K562 (cell line): ENCODE measurements around the gene BOD1L1. TPM values are rescaled to one million over a fixed set of nuclear protein-coding genes. Genes with fewer than 3 reads are reported as not detected.
A peak's percentile ranks its signal among the peaks of the same experiment; 100 is the strongest.

Experiments used
- CHAMP1 ChIP-seq: fragments of 450-650 bp; IDR thresholded peaks from 2 replicates; pipeline ENCODE4 v1.6.1; 2016; ENCODE audit warnings: mild to moderate bottlenecking
- USF1 ChIP-seq: sonication (generic); formaldehyde crosslinking; IDR thresholded peaks from 2 replicates; pipeline ENCODE4 v1.9.0; 2022; ENCODE audit warnings: mild to moderate bottlenecking, missing genetic modification reagents
- microRNA-seq: library from miRNA; unstranded; fragments of <30 nt; microRNA quantifications from one replicate; pipeline ENCODE4, GENCODE V29; 2018; ENCODE audit warnings: borderline microRNAs expressed
- polyA plus RNA-seq, 8 experiments: library from polyadenylated mRNA; depleted of rRNA in 4 of 8; stranded (reverse) in 5 of 8; unstranded in 3 of 8; fragments of >200 nt; fragmentation: Nextera tagmentation in 2 of 8; fragmentation: Illumina TruSeq in 1 of 8; extraction: Ambion mirVana in 2 of 8; extraction: Trizol in 1 of 8; gene quantifications; 2 replicates each; pipeline versions ENCODE4 v1.2.1 to v1.2.3, GENCODE V29; 2011 to 2014; ENCODE audit warnings: inconsistent platforms in 1 of 8, missing spikeins in 1 of 8
- small RNA-seq: library from RNA; depleted of rRNA; stranded (forward); fragments of <200 nt; gene quantifications from one replicate; pipeline ENCODE3, GENCODE V24; 2014
- total RNA-seq, 7 experiments: library from RNA; depleted of rRNA in 6 of 7; stranded (reverse); fragments of >200 nt in 6 of 7; fragmentation: Illumina TruSeq in 2 of 7; extraction: Trizol in 2 of 7; gene quantifications; 2 replicates each; pipeline versions ENCODE4 v1.2.1 to v1.2.3, GENCODE V29; 2011 to 2021; ENCODE audit warnings: low replicate concordance in 1 of 7

BOD1L1 gene
- total and polyA plus RNA-seq, 9 of the 15 experiments (the other 6 are each of a cell fraction or from before 2014, with no cell fraction given) = 4.8 to 23.2 (median 17.7) TPM

- TF ChIP-seq USF1 (CRISPR knock-in tag) (no peak), CHAMP1 (no peak)
Measured at GRCh38 chr4:13521047-13521446, 106.5 kb downstream of the BOD1L1 start (continued).

Small RNAs within 50 kb of the gene (microRNA-seq; reads per million reads assigned to microRNA genes)
- gene MIR5091 = 0.27 reads per million

Small RNAs within 50 kb of the gene (small RNA-seq; reads per million reads assigned to genes)
- 0.77 reads per million, percentile 46 among the genes with 10 or more reads in this experiment for gene MIR5091

Other genes with a start within 250 kb of the BOD1L1 start
- gene RAB28, start 143.4 kb downstream of the BOD1L1 start, total RNA-seq (2014; rRNA removed) = 11.1 and 11.7 TPM in 2 replicates
- gene RAB28, start 143.4 kb downstream of the BOD1L1 start, total RNA-seq (2014; rRNA removed; fragmentation: Illumina TruSeq; extraction: Trizol) = 23.0 and 26.2 TPM in 2 replicates
- gene RAB28, start 143.4 kb downstream of the BOD1L1 start, total RNA-seq (2015; rRNA removed; fragmentation: Illumina TruSeq; extraction: Trizol) = 24.1 and 30.0 TPM in 2 replicates
- gene RAB28, start 143.4 kb downstream of the BOD1L1 start, total RNA-seq (2021) = 17.5 and 18.0 TPM in 2 replicates
- 34.2 and 40.4 TPM in 2 replicates for gene RAB28, start 143.4 kb downstream of the BOD1L1 start, polyA plus RNA-seq (2011; rRNA removed)
- 23.2 and 25.5 TPM in 2 replicates for gene RAB28, start 143.4 kb downstream of the BOD1L1 start, polyA plus RNA-seq (2014; fragmentation: Illumina TruSeq; extraction: Trizol)
- 1 to 10 TPM; 6.7 to 9.5 TPM for gene RAB28, start 143.4 kb downstream of the BOD1L1 start, polyA plus RNA-seq (2014; fragmentation: Nextera tagmentation; extraction: Ambion mirVana)
- gene RAB28, start 143.4 kb downstream of the BOD1L1 start, polyA plus RNA-seq (2014; rRNA removed) = 24.3 and 27.2 TPM in 2 replicates
- gene NKX3-2, start 83.2 kb downstream of the BOD1L1 start, total RNA-seq (2014; rRNA removed) = 0.32 and 0.73 TPM in 2 replicates
- gene NKX3-2, start 83.2 kb downstream of the BOD1L1 start, total RNA-seq (2014; rRNA removed; fragmentation: Illumina TruSeq; extraction: Trizol) = 0.06 and 0.15 TPM in 2 replicates
- 0.54 and 0.60 TPM in 2 replicates for gene NKX3-2, start 83.2 kb downstream of the BOD1L1 start, total RNA-seq (2015; rRNA removed; fragmentation: Illumina TruSeq; extraction: Trizol)
- 0.69 and 0.85 TPM in 2 replicates for gene NKX3-2, start 83.2 kb downstream of the BOD1L1 start, total RNA-seq (2021)
- 0.22 and 0.49 TPM in 2 replicates for gene NKX3-2, start 83.2 kb downstream of the BOD1L1 start, polyA plus RNA-seq (2011; rRNA removed)
- 0.16 and 0.26 TPM in 2 replicates for gene NKX3-2, start 83.2 kb downstream of the BOD1L1 start, polyA plus RNA-seq (2014; fragmentation: Illumina TruSeq; extraction: Trizol)
- under 1 TPM in 1 of 2 experiments, not detected in 1; 0.03 TPM for gene NKX3-2, start 83.2 kb downstream of the BOD1L1 start, polyA plus RNA-seq (2014; fragmentation: Nextera tagmentation; extraction: Ambion mirVana)
- 0.81 and 1.1 TPM in 2 replicates for gene NKX3-2, start 83.2 kb downstream of the BOD1L1 start, polyA plus RNA-seq (2014; rRNA removed)